ENCODE data around the gene PBX4.

DNA sequence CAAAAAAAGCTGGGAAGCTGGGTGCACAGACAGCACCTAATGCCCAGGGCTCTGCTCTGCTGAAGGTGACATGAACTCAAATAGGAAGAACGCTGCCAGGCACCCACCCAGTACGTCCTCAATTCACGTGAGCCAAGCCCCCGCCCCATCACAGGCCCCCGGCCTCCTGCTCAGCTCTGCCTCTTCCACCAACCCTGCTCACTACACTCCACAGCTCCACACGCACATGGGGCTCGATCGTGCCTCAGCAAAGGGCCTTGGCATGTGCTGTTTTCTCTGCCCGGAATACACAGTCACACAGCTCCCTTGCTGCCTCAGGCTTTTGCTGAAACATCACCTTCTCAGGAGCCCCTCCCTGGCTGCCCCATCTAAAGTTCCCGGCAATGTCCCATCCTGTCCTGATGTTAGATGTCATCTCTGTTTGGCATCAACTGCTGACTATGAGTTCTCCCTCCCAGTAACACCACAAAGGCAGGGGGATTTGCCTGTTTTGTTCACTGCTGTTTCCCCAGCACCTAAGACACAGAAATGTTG, 42.7 kb upstream of the PBX4 start:
- TF ChIP-seq, protein P1, sequence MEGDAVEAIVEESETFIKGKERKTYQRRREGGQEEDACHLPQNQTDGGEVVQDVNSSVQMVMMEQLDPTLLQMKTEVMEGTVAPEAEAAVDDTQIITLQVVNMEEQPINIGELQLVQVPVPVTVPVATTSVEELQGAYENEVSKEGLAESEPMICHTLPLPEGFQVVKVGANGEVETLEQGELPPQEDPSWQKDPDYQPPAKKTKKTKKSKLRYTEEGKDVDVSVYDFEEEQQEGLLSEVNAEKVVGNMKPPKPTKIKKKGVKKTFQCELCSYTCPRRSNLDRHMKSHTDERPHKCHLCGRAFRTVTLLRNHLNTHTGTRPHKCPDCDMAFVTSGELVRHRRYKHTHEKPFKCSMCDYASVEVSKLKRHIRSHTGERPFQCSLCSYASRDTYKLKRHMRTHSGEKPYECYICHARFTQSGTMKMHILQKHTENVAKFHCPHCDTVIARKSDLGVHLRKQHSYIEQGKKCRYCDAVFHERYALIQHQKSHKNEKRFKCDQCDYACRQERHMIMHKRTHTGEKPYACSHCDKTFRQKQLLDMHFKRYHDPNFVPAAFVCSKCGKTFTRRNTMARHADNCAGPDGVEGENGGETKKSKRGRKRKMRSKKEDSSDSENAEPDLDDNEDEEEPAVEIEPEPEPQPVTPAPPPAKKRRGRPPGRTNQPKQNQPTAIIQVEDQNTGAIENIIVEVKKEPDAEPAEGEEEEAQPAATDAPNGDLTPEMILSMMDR (IDR thresholded peaks at IDR 0.05; ENCODE audit: low read length), result no peak
- no peak for TF ChIP-seq EZH2 (IDR thresholded peaks at IDR 0.05; ENCODE audit: borderline replicate concordance, low read length)

Measured in OCI-LY1 (cell line).